DOHH2 (cell line): ENCODE results near the gene FUT7.
A peak's percentile ranks its signal among the peaks of the same experiment; 100 is the strongest.

ENCODE experiments used
- H3F3A ChIP-seq: fragments of 200-600 bp; sonication (generic), shearing (Covaris generic); 2 replicates; pipeline ENCODE4 v1.6.0; 2016; ENCODE audit warnings: antibody characterized with exemption, mild to moderate bottlenecking; ENCODE audit not compliant: control insufficient read depth, insufficient read depth
- H3K27ac ChIP-seq: fragments of 200-600 bp; sonication (generic); 2 replicates; pipeline ENCODE4 v1.5.1; 2014; ENCODE audit warnings: low read depth, mild to moderate bottlenecking, low read length, moderate library complexity
- H3K27me3 ChIP-seq: fragments of 200-600 bp; sonication (generic); 2 replicates; pipeline ENCODE4 v1.6.1; 2014; ENCODE audit warnings: mild to moderate bottlenecking, low read length, mixed read lengths; ENCODE audit not compliant: control insufficient read depth
- H3K36me3 ChIP-seq: fragments of 200-600 bp; sonication (generic); 2 replicates; pipeline ENCODE4 v1.6.1; 2014; ENCODE audit warnings: mild to moderate bottlenecking, low read length, moderate library complexity, mixed read lengths; ENCODE audit not compliant: control insufficient read depth
- H3K4me1 ChIP-seq: fragments of 200-600 bp; sonication (generic); 2 replicates; pipeline ENCODE4 v1.6.1; 2014; ENCODE audit warnings: mild to moderate bottlenecking, low read length, mixed read lengths; ENCODE audit not compliant: control insufficient read depth
- H3K4me2 ChIP-seq: fragments of 200-600 bp; sonication (generic); 2 replicates; pipeline ENCODE4 v1.6.0; 2014; ENCODE audit warnings: mild to moderate bottlenecking, low read length, moderate library complexity
- H3K4me3 ChIP-seq: fragments of 200-600 bp; sonication (generic); 2 replicates; pipeline ENCODE4 v1.5.1; 2014; ENCODE audit warnings: mild to moderate bottlenecking, low read length, mixed read lengths
- H3K79me2 ChIP-seq: fragments of 200-600 bp; sonication (generic); 2 replicates; pipeline ENCODE4 v1.6.1; 2014; ENCODE audit warnings: mild to moderate bottlenecking, low read length, mixed read lengths; ENCODE audit not compliant: control insufficient read depth
- H3K9me2 ChIP-seq: fragments of 200-600 bp; sonication (generic); replicated peaks from 2 replicates; pipeline ENCODE4 v1.6.1; 2014; ENCODE audit warnings: mild to moderate bottlenecking, low read length, mixed read lengths; ENCODE audit not compliant: control insufficient read depth
- H3K9me3 ChIP-seq: fragments of 200-600 bp; sonication (generic); 2 replicates; pipeline ENCODE4 v1.6.1; 2014; ENCODE audit warnings: antibody characterized with exemption, low read length, mixed read lengths; ENCODE audit not compliant: control insufficient read depth, insufficient read depth
- H4K20me1 ChIP-seq: fragments of 200-600 bp; sonication (generic); 2 replicates; pipeline ENCODE4 v1.6.0; 2014; ENCODE audit warnings: low read depth, mild to moderate bottlenecking, antibody characterized with exemption, low read length, moderate library complexity; ENCODE audit not compliant: control insufficient read depth, insufficient read depth
- CTCF ChIP-seq: fragments of 200-600 bp; sonication (generic); IDR thresholded peaks from one replicate; pipeline ENCODE4 v1.5.1; 2014; ENCODE audit warnings: antibody characterized with exemption, mild to moderate bottlenecking, low read depth, low read length; ENCODE audit not compliant: poor library complexity, severe bottlenecking
- EZH2phosphoT487 ChIP-seq: fragments of 200-600 bp; sonication (generic); IDR thresholded peaks from 2 replicates; pipeline ENCODE4 v1.6.1; 2017; ENCODE audit warnings: borderline replicate concordance, mild to moderate bottlenecking, antibody characterized with exemption, low read length, moderate library complexity, mixed read lengths

Gene FUT7

DNA sequence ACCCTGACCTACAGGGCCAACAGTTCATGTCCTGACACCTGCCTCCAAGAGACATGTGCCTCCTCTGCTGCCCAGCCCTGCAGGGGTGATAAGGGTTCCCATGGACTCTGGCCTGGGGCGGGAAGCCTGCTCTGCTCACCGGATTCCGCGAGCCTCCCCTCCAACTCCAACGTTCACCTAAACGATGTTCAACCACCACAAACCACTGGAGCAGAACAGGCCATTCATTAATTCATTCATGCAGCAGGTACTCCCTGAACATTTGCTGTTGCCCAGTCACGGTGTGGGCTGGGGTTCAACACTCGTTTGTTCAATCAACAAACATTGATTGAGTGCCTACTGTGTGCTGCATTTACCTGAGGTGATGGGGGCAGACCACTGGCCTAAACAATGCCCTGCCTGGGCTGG, 42.1 kb upstream of the FUT7 start:
- no peak overlapping the region for H3K4me2 ChIP-seq
- H3K27me3 ChIP-seq = no peaks in the 10 kb centered on the region
- H3K9me3 ChIP-seq = no peaks in the 10 kb centered on the region
- H3F3A ChIP-seq = peaks cover 6% of the 10 kb centered on the region; the same call in 1 of the 2 replicates
- H3K79me2 ChIP-seq = peaks cover 19% of the 10 kb centered on the region
- H3K27ac ChIP-seq = no peak overlapping the region
- no peak overlapping the region for H3K4me3 ChIP-seq
- H3K4me1 ChIP-seq = peaks cover 40% of the 10 kb centered on the region
- H3K9me2 ChIP-seq = no peaks in the 10 kb centered on the region
- H4K20me1 ChIP-seq = peaks cover 9% of the 10 kb centered on the region; the same call in 1 of the 2 replicates
- TF ChIP-seq CTCF (no peak), EZH2phosphoT487 (no peak)
- H3K36me3 ChIP-seq = peaks cover 9% of the 10 kb centered on the region

- Histone ChIP-seq H3K9me2 (no peaks in the 10 kb centered on the region), H3F3A (peaks cover 7% of the 10 kb centered on the region; the same call in 1 of the 2 replicates), H3K4me1 (peaks cover 45% of the 10 kb centered on the region), H3K9me3 (no peaks in the 10 kb centered on the region), H3K27me3 (no peaks in the 10 kb centered on the region), H3K36me3 (peaks cover 5% of the 10 kb centered on the region), H3K4me3 (peak overlapping the region; percentile 95), H3K79me2 (peaks cover 37% of the 10 kb centered on the region), H3K4me2 (peak overlapping the region; percentile 79), H3K27ac (peak overlapping the region; percentile 22; the same call in 1 of the 2 replicates), H4K20me1 (peaks cover 13% of the 10 kb centered on the region)
- TF ChIP-seq CTCF = no peak
- no peak for TF ChIP-seq EZH2phosphoT487
These were observed 39.4 kb upstream of the FUT7 start for GRCh38 chr9:137071282-137071681.

DNA sequence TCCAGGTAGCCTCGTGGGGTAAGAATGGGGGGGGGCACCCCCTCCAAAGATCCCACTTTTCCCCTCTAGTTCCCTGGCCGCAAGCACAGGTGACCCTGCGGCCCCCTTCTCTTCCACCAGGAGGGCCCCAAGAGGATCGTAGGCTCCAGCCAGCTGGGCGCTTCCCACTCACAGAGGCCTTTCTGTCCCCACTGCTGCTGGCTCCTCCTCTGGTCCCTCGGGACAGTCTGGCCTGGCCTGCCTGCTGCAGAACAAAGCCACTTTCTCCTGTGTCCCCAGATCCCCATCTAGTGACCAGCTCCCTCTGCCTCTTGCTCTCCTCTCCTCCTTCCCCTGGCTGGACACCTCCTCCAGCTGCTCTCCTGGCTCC, 39.0 kb upstream of the FUT7 start:
- no peaks in the 10 kb centered on the region for H3K27me3 ChIP-seq
- H3K4me1 ChIP-seq = peaks cover 45% of the 10 kb centered on the region
- H3K4me3 ChIP-seq = peak overlapping the region; percentile 95
- H3K27ac ChIP-seq = peak overlapping the region; percentile 22
- H4K20me1 ChIP-seq = peaks cover 13% of the 10 kb centered on the region
- H3K9me2 ChIP-seq = no peaks in the 10 kb centered on the region
- H3K79me2 ChIP-seq = peaks cover 41% of the 10 kb centered on the region
- H3K36me3 ChIP-seq = peaks cover 9% of the 10 kb centered on the region
- H3K4me2 ChIP-seq = peak overlapping the region; percentile 79
- peaks cover 5% of the 10 kb centered on the region; the same call in 1 of the 2 replicates for H3F3A ChIP-seq
- no peaks in the 10 kb centered on the region for H3K9me3 ChIP-seq
- TF ChIP-seq EZH2phosphoT487 (no peak), CTCF (no peak)
